Measurements from ENCODE around the gene RUNX1.
"Not testable (repeated sequence)": the region's sequence is repeated elsewhere in the genome, so short reads cannot be mapped to it uniquely, and the experiment has no call there.

The RUNX1 gene

GRCh38 chr21:35016517-35017188, 32.4 kb downstream of the RUNX1 start:
- no peak for DNase-seq (ENCODE audit: low read depth)

- no peak for DNase-seq (ENCODE audit: low read depth)
Observed at GRCh38 chr21:35016071-35016470, 33.0 kb downstream of the RUNX1 start.

- no peak for DNase-seq (ENCODE audit: low read depth)
Observed at GRCh38 chr21:35015435-35016024, 33.6 kb downstream of the RUNX1 start.

- DNase-seq (ENCODE audit: low read depth), result no peak
Observed at GRCh38 chr21:35014302-35015041, 34.6 kb downstream of the RUNX1 start.

- DNase-seq (ENCODE audit: low read depth), result no peak
Observed at GRCh38 chr21:35011681-35012080, 37.4 kb downstream of the RUNX1 start.

- DNase-seq (ENCODE audit: low read depth), result no peak
Observed at GRCh38 chr21:35010447-35010846, 38.7 kb downstream of the RUNX1 start.

- DNase-seq (ENCODE audit: low read depth), result no peak
Observed at GRCh38 chr21:35007348-35007747, 41.8 kb downstream of the RUNX1 start.

GRCh38 chr21:35006771-35007170, 42.3 kb downstream of the RUNX1 start:
- DNase-seq (ENCODE audit: low read depth), result no peak

- DNase-seq (ENCODE audit: low read depth), result no peak
Observed at GRCh38 chr21:35006248-35006647, 42.9 kb downstream of the RUNX1 start.

- DNase-seq (ENCODE audit: low read depth), result no peak
Observed at GRCh38 chr21:35005560-35006224, 43.4 kb downstream of the RUNX1 start.

GRCh38 chr21:35005077-35005476, 44.0 kb downstream of the RUNX1 start:
- DNase-seq (ENCODE audit: low read depth), result no peak

GRCh38 chr21:35004314-35004713, 44.8 kb downstream of the RUNX1 start:
- no peak for DNase-seq (ENCODE audit: low read depth)

GRCh38 chr21:35002879-35003722, 46.0 kb downstream of the RUNX1 start:
- no peak for DNase-seq (ENCODE audit: low read depth)

- DNase-seq (ENCODE audit: low read depth), result no peak
Observed at GRCh38 chr21:34999397-34999941, 49.6 kb downstream of the RUNX1 start.

GRCh38 chr21:34998176-34998575, 50.9 kb downstream of the RUNX1 start:
- no peak for DNase-seq (ENCODE audit: low read depth)

GRCh38 chr21:34997294-34997693, 51.8 kb downstream of the RUNX1 start:
- no peak for DNase-seq (ENCODE audit: low read depth)

- DNase-seq (ENCODE audit: low read depth), result no peak
Observed at GRCh38 chr21:34996304-34997101, 52.6 kb downstream of the RUNX1 start.

- no peak for DNase-seq (ENCODE audit: low read depth)
Observed at GRCh38 chr21:34995979-34996303, 53.2 kb downstream of the RUNX1 start.

- DNase-seq (ENCODE audit: low read depth), result no peak
Observed at GRCh38 chr21:34994766-34995631, 54.1 kb downstream of the RUNX1 start.

- DNase-seq (ENCODE audit: low read depth), result not testable (repeated sequence)
Observed at GRCh38 chr21:34993521-34993921, 55.6 kb downstream of the RUNX1 start.
